Lung (tissue), 12 donors: Measurements from ENCODE around the gene IL4. TPM values are rescaled to one million over a fixed set of nuclear protein-coding genes. Genes with fewer than 3 reads are reported as not detected.
A peak's percentile ranks its signal among the peaks of the same experiment; 100 is the strongest.

ENCODE experiments used
- ATAC-seq: fragments of 200-7000 bp; cut with Tn5 transposase; one replicate; pipeline ENCODE4 v1.9.1; 2020; ENCODE audit warnings: moderate number of reproducible peaks; ENCODE audit not compliant: insufficient read depth, low FRiP score
- DNase-seq, 3 donors: peaks; one replicate each; pipeline ENCODE4 v3.0.0-alpha.2; 2013 to 2017
- H3K27ac ChIP-seq, 2 donors: one replicate each; pipeline ENCODE4 v1.5.1; 2013; ENCODE audit warnings: mild to moderate bottlenecking in 2 of 2, moderate library complexity in 2 of 2, control low read depth in 1 of 2, inconsistent platforms in 1 of 2, low read depth in 1 of 2, low read length in 1 of 2
- H3K27me3 ChIP-seq, 3 donors: one replicate each; pipeline ENCODE4 v1.5.1; 2013; ENCODE audit warnings: low read length in 2 of 3; ENCODE audit not compliant: control insufficient read depth in 3 of 3, insufficient read depth in 3 of 3
- H3K36me3 ChIP-seq, 4 donors: one replicate each; pipeline ENCODE4 v1.5.1; 2013; ENCODE audit warnings: low read length in 4 of 4, mild to moderate bottlenecking in 1 of 4, moderate library complexity in 1 of 4; ENCODE audit not compliant: control insufficient read depth in 4 of 4, insufficient read depth in 4 of 4
- H3K4me1 ChIP-seq, 5 donors: one replicate each; pipeline ENCODE4 v1.5.1; 2013; ENCODE audit warnings: low read length in 5 of 5, mild to moderate bottlenecking in 2 of 5, moderate library complexity in 1 of 5; ENCODE audit not compliant: control insufficient read depth in 5 of 5, insufficient read depth in 5 of 5
- H3K4me3 ChIP-seq: one replicate; pipeline ENCODE4 v1.5.1; 2013; ENCODE audit warnings: mild to moderate bottlenecking, control low read depth, moderate library complexity
- H3K9ac ChIP-seq, 2 donors: one replicate each; pipeline ENCODE4 v1.5.1; 2013; ENCODE audit warnings: low read length in 2 of 2, control low read depth in 1 of 2; ENCODE audit not compliant: insufficient read depth in 1 of 2
- H3K9me3 ChIP-seq, 4 donors: one replicate each; pipeline ENCODE4 v1.5.1; 2013; ENCODE audit warnings: low read length in 3 of 4, mild to moderate bottlenecking in 1 of 4, moderate library complexity in 1 of 4; ENCODE audit not compliant: control insufficient read depth in 4 of 4, insufficient read depth in 3 of 4
- WGBS, 2 donors: extraction: QIAGEN DNeasy Blood & Tissue Kit; methylation state at CpG; one replicate each; pipeline ENCODE4 v1.1.7; 2013; 5-methylcytosine and 5-hydroxymethylcytosine counted together
- polyA plus RNA-seq, 2 donors: library from polyadenylated mRNA; stranded (reverse); fragments of 200-250 nt; gene quantifications; one replicate each; pipeline ENCODE4 v1.2.1, GENCODE V29; 2013
- total RNA-seq, 2 donors: library from RNA; depleted of rRNA in 1 of 2; stranded (reverse); fragments of >200 nt in 1 of 2; gene quantifications; one replicate each; pipeline ENCODE4 v1.2.1, GENCODE V29; 2014 to 2021
- TF ChIP-seq, protein P1 (sequence below): IDR thresholded peaks from 2 replicates; pipeline ENCODE4 v1.5.1; 2012; ENCODE audit warnings: mild to moderate bottlenecking; ENCODE audit errors: control extremely low read depth, extremely low read depth
- donor health status: control.
- donor health status: control.
- donor health status: Bipolar disorder and iron deficiency.
- donor health status: healthy.
- donor health status: DM: yes; HTN: yes; CAD: no.

The IL4 gene
- total and polyA plus RNA-seq, 4 donors: not detected

DNA sequence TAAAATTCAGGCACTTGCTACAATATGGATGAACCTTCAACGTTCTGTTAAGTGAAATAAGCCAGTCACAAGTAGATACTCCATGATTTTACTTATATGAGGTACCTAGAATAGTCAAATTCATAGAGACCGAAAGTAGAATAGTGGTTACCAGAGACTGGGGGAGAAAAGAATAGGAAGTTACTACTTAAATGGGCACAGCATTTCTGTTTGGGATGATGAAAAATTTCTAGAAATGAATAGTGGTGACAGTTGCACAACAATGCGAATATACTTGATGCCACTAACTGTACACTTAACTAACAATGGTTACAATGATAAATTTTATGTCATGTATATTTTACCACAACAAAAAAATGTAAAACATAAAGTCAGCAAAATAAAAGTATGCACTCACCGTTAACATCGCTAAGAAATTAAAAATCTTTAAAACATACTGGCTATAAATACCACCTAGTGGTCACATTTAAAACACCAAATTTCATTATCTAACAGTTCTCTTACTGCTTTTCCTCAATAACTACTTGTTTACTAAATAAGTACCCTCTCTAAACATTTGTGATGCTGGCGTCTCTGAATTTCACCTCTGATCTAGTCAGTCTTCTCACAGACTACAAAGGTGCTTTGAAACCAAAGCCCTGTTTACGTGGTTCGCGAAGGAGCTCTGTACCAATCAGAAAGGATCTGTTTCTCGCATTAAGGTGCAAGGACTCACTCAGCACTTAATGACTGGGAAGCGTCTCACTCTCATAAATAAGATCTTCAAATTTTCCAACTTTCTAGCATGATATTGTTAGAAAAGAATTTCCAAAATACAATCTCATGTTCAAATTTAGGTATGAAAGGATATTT is 40.9 kb downstream of the IL4 start:
- ATAC-seq: no peak
- DNase-seq: peak in 2 of 3 donors; percentile 22 to 35
- TF ChIP-seq, protein P1, sequence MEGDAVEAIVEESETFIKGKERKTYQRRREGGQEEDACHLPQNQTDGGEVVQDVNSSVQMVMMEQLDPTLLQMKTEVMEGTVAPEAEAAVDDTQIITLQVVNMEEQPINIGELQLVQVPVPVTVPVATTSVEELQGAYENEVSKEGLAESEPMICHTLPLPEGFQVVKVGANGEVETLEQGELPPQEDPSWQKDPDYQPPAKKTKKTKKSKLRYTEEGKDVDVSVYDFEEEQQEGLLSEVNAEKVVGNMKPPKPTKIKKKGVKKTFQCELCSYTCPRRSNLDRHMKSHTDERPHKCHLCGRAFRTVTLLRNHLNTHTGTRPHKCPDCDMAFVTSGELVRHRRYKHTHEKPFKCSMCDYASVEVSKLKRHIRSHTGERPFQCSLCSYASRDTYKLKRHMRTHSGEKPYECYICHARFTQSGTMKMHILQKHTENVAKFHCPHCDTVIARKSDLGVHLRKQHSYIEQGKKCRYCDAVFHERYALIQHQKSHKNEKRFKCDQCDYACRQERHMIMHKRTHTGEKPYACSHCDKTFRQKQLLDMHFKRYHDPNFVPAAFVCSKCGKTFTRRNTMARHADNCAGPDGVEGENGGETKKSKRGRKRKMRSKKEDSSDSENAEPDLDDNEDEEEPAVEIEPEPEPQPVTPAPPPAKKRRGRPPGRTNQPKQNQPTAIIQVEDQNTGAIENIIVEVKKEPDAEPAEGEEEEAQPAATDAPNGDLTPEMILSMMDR: no peak
- Histone ChIP-seq H3K36me3 (peaks cover 0 to 12% (median 2%) of the 10 kb centered on the region in 4 donors), H3K4me1 (no peaks in the 10 kb centered on the region), H3K27ac (no peak overlapping the region), H3K4me3 (no peak overlapping the region), H3K27me3 (no peaks in the 10 kb centered on the region), H3K9ac (no peak overlapping the region), H3K9me3 (no peaks in the 10 kb centered on the region)
- WGBS, 2 donors: 65% methylated on average over 11 of the region's 11 CpGs

DNA sequence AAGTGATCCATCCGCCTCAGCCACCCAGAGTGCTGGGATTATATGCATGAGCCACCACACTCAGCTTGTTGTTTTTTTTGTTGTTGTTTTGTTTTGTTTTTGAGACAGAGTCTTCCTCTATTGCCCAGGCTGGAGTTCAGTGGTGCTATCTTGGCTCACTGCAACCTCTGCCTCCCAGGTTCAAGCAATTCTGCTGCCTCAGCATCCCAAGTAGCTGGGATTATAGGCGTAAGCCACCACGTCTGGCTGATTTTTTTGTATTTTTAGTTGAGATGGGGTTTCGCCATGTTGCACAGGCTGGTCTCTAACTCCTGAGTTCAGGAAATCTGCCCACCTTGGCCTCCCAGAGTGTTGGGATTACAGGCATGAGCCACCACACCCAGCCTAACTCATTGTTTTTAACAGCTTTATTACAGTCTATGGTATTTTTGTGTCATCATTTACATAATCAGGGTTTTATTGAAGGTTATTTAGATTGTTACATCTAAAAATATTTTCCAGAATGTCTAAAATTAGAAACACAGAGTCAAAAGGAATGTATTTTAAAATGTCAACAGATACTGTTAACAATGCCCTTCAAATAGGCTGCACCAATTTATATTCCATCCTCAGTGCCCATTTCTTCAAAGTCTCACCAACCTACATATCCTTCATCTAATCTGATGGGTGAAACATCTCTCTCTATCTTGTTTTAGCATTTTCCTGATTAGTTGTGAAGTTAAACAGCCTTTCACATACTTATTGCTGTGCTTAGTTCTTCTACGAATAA is 44.9 kb downstream of the IL4 start:
- no peaks in the 10 kb centered on the region for H3K9me3 ChIP-seq
- ATAC-seq: no peak
- no peak overlapping the region for H3K9ac ChIP-seq
- peaks cover 0 to 6% (median 2%) of the 10 kb centered on the region in 4 donors for H3K36me3 ChIP-seq
- 96 to 97% methylated on average over 5 of the region's 5 CpGs for WGBS, 2 donors
- H3K27ac ChIP-seq: no peak overlapping the region
- no peak for DNase-seq
- no peaks in the 10 kb centered on the region for H3K4me1 ChIP-seq
- TF ChIP-seq, protein P1: no peak
- no peaks in the 10 kb centered on the region for H3K27me3 ChIP-seq
- no peak overlapping the region for H3K4me3 ChIP-seq

DNA sequence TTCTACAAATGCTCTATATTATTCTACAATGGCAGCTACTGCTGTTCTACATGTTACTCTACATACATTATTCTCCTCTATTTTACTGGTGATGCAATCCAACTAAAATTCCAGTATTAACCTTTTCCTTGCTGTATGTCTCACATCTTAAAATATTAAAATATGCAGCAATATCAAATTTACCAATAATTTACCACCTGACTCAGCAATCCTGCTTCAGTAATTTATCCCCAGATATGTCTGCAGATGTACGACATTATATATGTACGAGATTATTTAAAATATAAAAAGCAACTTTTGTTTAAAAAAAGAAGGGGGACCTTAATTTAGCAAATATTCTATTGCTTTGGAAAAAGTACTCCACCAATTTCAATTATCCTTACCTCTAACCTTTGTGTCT is 52.0 kb downstream of the IL4 start:
- WGBS, 2 donors: 97 to 100% methylated on average over 2 of the region's 2 CpGs
- Histone ChIP-seq H3K27ac (no peak overlapping the region), H3K27me3 (no peaks in the 10 kb centered on the region), H3K4me1 (no peaks in the 10 kb centered on the region), H3K9ac (no peak overlapping the region), H3K36me3 (peaks cover 0 to 4% (median 2%) of the 10 kb centered on the region in 4 donors), H3K4me3 (no peak overlapping the region), H3K9me3 (no peaks in the 10 kb centered on the region)
- no peak for DNase-seq
- ATAC-seq: no peak
- TF ChIP-seq, protein P1: no peak
